BE2C (cell line): ENCODE data around the gene POMT2.
A peak's percentile ranks its signal among the peaks of the same experiment; 100 is the strongest.

Experiments
- DNase-seq: peaks from one replicate; pipeline ENCODE4 v3.0.0-alpha.2; 2020
- H3K27me3 ChIP-seq: fragments of 250-450 bp; sonication (Bioruptor Pico); 2 replicates; pipeline ENCODE4 v1.5.1; 2020; ENCODE audit warnings: mild to moderate bottlenecking
- H3K36me3 ChIP-seq: fragments of 250-450 bp; sonication (Bioruptor Pico); 2 replicates; pipeline ENCODE4 v1.5.1; 2020; ENCODE audit warnings: mild to moderate bottlenecking
- H3K4me1 ChIP-seq: fragments of 250-450 bp; sonication (Bioruptor Pico); 2 replicates; pipeline ENCODE4 v1.5.1; 2020
- H3K4me3 ChIP-seq: 2 replicates; pipeline ENCODE4 v1.5.1; 2011; ENCODE audit warnings: low read depth, low read length
- H3K9me3 ChIP-seq: fragments of 250-450 bp; sonication (Bioruptor Pico); 2 replicates; pipeline ENCODE4 v1.5.1; 2020
- TF ChIP-seq, protein P1 (sequence below): IDR thresholded peaks from 2 replicates; pipeline ENCODE4 v1.5.1; 2012; ENCODE audit warnings: mild to moderate bottlenecking, low read depth, low read length

Gene POMT2

DNA sequence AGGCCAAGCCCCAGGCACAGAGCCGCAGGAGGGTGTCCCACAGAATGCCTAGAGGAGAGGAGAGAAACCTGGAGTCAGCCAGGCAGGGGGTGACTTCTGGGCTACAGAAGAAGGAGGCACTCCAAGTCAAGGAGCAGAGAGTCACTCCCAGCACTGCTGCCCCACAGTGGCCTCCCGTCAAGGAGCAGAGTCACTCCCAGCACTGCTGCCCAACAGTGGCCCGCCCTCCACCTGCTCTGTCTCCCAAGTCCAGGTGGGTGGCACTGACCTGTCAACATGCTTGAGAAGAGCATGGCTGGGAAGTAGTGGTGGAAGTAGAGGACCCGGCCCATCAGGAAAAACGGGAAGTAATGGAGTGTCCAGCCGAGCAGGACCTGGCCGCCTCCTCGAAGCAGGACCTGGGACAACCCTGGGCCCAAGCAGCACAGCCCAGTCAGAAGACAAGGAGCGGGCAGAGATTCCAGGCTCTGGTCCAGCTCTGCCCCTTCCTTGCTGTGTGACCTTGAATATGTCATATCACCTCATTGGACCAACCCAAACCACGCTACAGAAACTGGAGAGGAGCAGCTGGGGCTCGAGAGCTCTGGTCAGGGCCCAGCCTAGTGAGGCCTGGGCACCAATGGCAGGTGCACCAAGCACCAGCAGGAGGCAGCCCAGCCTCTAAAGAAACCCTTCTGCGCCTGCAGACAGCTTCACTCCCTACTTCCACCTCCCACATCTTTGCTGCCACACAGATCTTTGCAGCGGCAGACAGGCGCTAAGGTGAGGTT, 42.0 kb downstream of the POMT2 start:
- DNase-seq, result no peak
- TF ChIP-seq, protein P1, sequence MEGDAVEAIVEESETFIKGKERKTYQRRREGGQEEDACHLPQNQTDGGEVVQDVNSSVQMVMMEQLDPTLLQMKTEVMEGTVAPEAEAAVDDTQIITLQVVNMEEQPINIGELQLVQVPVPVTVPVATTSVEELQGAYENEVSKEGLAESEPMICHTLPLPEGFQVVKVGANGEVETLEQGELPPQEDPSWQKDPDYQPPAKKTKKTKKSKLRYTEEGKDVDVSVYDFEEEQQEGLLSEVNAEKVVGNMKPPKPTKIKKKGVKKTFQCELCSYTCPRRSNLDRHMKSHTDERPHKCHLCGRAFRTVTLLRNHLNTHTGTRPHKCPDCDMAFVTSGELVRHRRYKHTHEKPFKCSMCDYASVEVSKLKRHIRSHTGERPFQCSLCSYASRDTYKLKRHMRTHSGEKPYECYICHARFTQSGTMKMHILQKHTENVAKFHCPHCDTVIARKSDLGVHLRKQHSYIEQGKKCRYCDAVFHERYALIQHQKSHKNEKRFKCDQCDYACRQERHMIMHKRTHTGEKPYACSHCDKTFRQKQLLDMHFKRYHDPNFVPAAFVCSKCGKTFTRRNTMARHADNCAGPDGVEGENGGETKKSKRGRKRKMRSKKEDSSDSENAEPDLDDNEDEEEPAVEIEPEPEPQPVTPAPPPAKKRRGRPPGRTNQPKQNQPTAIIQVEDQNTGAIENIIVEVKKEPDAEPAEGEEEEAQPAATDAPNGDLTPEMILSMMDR, result no peak
- H3K4me3 ChIP-seq, result no peak overlapping the region
- H3K4me1 ChIP-seq, result no peaks in the 10 kb centered on the region; the same call in 1 of the 2 replicates
- H3K27me3 ChIP-seq, result no peaks in the 10 kb centered on the region
- no peaks in the 10 kb centered on the region for H3K9me3 ChIP-seq
- peaks cover 10% of the 10 kb centered on the region for H3K36me3 ChIP-seq

DNA sequence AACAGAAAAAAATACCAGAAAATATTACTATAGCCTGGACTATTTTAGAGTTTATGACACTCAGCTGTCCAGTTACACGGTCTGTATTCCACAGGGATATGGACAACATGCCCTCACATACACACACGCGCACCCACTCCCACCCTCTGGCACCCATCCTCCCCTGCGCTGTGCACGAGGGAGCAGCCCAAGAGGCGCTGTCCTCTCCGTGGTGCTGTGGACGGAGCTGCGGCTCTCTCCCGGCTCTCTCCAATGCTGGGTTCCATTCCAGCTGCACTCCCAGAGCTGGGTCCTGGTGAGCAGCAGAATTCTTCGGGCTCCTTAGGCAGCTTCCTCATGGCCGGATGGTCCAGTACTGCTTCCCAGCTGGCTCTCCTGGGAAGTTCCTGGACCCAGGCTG, 43.7 kb downstream of the POMT2 start:
- DNase-seq, result no peak
- TF ChIP-seq, protein P1, result no peak
- no peaks in the 10 kb centered on the region; the same call in 1 of the 2 replicates for H3K4me1 ChIP-seq
- H3K36me3 ChIP-seq, result peaks cover 3% of the 10 kb centered on the region; the same call in 1 of the 2 replicates
- H3K4me3 ChIP-seq, result no peak overlapping the region
- H3K27me3 ChIP-seq, result no peaks in the 10 kb centered on the region
- no peaks in the 10 kb centered on the region for H3K9me3 ChIP-seq

DNA sequence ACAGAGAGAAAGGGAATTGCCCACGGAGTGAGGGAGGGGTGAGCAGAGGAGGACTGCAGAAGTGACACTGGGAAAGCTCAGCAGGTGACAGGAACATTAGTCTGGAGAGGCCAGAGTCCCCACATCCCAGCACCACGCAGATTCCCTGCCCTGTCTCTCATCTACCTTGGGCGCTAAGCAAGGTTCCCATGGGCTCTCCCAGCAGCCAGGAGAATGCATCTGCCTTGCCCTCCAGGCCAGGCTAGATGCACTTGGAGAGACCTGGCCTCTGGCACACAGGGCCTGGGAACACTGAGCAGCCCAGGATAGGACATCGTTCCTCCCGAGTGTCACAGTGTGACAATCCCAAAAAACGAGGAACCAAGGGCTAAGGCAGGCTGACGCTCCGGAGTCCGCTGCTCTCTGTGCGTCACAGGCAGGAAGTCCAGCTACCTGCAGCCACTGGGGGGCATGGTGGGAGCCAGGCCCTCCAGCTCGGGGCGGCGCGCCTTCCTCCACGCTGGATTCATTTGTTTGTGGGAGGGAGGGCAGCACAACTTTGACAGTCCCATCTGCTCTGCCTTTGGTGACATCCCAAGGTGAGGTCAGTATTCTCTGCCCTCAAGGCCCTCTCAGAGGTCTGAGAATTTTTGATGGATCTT, 44.3 kb downstream of the POMT2 start:
- H3K9me3 ChIP-seq, result no peaks in the 10 kb centered on the region
- peaks cover 3% of the 10 kb centered on the region; the same call in 1 of the 2 replicates for H3K36me3 ChIP-seq
- TF ChIP-seq, protein P1, result no peak
- DNase-seq, result no peak
- H3K4me1 ChIP-seq, result no peaks in the 10 kb centered on the region; the same call in 1 of the 2 replicates
- peaks cover 2% of the 10 kb centered on the region for H3K27me3 ChIP-seq
- no peak overlapping the region for H3K4me3 ChIP-seq

DNA sequence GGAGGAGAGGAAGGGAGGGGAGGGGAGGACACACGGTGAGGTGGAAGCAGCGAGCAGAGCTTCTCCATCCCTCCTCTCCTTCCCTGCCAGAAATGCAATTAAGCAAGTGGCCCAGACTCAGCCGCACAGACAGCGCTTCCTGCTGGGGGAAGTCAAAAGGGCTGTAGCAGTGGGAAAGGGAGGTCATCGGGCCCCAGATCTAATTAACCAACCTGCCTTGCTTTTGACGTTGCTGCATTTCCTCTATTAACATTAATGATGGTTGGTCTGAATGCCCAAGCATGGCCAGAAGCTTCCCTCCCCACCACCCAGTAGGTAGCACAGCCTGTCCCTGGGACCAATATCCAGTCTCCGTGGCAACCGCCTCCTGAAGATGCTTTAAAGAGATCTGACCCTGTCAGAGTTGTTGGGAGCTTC, 45.1 kb downstream of the POMT2 start:
- H3K9me3 ChIP-seq, result no peaks in the 10 kb centered on the region
- TF ChIP-seq, protein P1, result peak; percentile 61
- DNase-seq, result peak; percentile 57
- peaks cover 3% of the 10 kb centered on the region; the same call in 1 of the 2 replicates for H3K36me3 ChIP-seq
- peaks cover 10% of the 10 kb centered on the region for H3K27me3 ChIP-seq
- H3K4me3 ChIP-seq, result no peak overlapping the region
- H3K4me1 ChIP-seq, result no peaks in the 10 kb centered on the region; the same call in 1 of the 2 replicates

DNA sequence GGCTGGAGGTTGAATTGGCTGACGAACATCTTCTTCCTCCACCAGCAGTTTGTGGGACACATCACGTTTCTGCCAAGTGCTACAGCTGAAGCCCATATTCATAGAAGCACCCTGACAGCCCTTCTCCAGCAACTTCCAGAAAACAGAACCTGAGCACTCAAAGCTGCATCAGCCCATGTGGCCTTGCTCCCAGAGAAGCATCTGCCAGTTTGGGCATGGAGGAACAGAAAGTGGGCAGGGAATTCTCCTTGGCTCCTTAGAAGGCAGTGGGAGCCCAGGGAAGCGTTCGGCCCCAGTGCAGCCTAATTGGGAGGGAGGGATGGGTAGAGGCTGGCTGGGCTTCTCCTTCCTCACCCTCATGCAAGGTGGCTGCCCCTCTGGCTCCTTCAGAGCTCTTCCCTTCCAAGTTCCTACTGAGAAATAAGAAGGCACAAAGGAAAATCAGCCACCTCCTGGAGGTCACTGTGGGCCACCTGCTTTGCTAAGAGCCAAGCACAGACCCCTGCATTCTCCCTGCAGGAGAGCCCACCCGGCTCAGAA, 45.6 kb downstream of the POMT2 start:
- Histone ChIP-seq H3K36me3 (peaks cover 3% of the 10 kb centered on the region; the same call in 1 of the 2 replicates), H3K4me3 (no peak overlapping the region), H3K27me3 (peaks cover 15% of the 10 kb centered on the region), H3K4me1 (no peaks in the 10 kb centered on the region; the same call in 1 of the 2 replicates), H3K9me3 (no peaks in the 10 kb centered on the region)
- TF ChIP-seq, protein P1, result no peak
- no peak for DNase-seq
